Measurements from ENCODE around the gene CCL20. TPM values are rescaled to one million over a fixed set of nuclear protein-coding genes. Genes with fewer than 3 reads are reported as not detected.

CCL20 gene
- total and polyA plus RNA-seq, 2 of the 13 experiments (the other 11 are each of a cell fraction or from before 2014, with no cell fraction given), result 223 to 903 TPM

DNA sequence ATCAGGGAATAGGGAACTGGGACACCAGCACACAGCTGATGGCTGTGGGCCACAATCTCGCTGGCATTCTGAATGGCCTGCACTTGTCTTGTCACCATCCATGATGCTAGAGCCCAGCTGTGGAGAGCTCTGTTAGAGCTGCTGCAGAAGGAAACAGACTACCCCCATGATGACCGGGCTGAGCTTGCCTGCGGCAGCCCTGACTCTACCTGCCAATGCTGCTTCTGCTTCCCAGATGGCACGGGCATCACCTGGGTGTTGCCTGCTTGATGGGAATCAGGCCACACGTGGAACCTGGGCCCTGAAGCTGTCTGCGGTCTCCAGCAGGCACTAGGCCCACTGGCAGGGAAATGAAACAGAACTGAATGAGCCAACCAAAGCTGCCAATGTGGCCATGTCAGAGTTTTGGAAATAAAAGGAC, 46.6 kb downstream of the CCL20 start:
- FAIRE-seq, result no peak
- in situ Hi-C loops (cut with HindIII; ENCODE audit: extremely low pct_ligation_motif_present, low pct_unique_long_range_greater_than_20kb) (loop anchor here (5.0 kb wide), 1 partner anchor 93 kb away; no protein-coding TSS in a partner anchor), intact Hi-C loops (cut with micrococcal nuclease; ENCODE audit: unreplicated experiment) (no loop called here)
- peaks cover 2 to 16% of the 10 kb centered on the region in 2 experiments; a peak in 4 of 5 replicates for H3K27me3 ChIP-seq (ENCODE audit: control insufficient read depth in 1 of 2, insufficient read depth in 2 of 2, low read length in 2 of 2)
- WGBS (ENCODE audit: low lambda C conversion rate), result 72% methylated on average over 6 of the region's 6 CpGs
- H3K36me3 ChIP-seq (replicated peaks in 1 of 2; ENCODE audit: control insufficient read depth in 1 of 2, insufficient read depth in 2 of 2, low read length in 2 of 2), result no peaks in the 10 kb centered on the region
- H3K4me3 ChIP-seq (replicated peaks in 1 of 3; ENCODE audit: insufficient read depth in 1 of 3, low read depth in 2 of 3, low read length in 3 of 3), result no peak overlapping the region
- no peak for DNase-seq (ENCODE audit: low spot score)
- ATAC-seq, result peak; percentile 22; the same call in 1 of the 3 replicates
- H3K9ac ChIP-seq (ENCODE audit: insufficient read depth, low read depth, low read length), result no peak overlapping the region
- H3K9me3 ChIP-seq (ENCODE audit: low read length), result no peaks in the 10 kb centered on the region
- H3K4me2 ChIP-seq (ENCODE audit: low read depth, low read length), result no peak overlapping the region
- ChIA-PET CTCF (ENCODE audit: low intra/inter-chr PET ratio, low total read pairs) (no interaction called here), POLR2A (interaction anchor here (1.1 to 1.2 kb wide), 2 partner anchors 42 to 47 kb away, joined by 3 to 7 read pairs; partner anchors contain the start of gene CCL20)
- no peaks in the 10 kb centered on the region for H4K20me1 ChIP-seq (ENCODE audit: insufficient read depth, low read length)
- no peak overlapping the region for H3K27ac ChIP-seq (ENCODE audit: extremely low read length, insufficient read depth, low read length)
- TF ChIP-seq NBN (conservative IDR thresholded peaks at IDR 0.05) (no peak), ZNF687 (CRISPR knock-in tag; IDR thresholded peaks at IDR 0.05) (0 out of 2 replicates have a peak, but pooled peaks have one; percentile 10), ZNF780A (CRISPR knock-in tag; IDR thresholded peaks at IDR 0.05) (no peak), ZNF768 (CRISPR knock-in tag; IDR thresholded peaks at IDR 0.05) (peak; percentile 12; the same call in 1 of the 2 replicates)
- no peak overlapping the region for H2AFZ ChIP-seq (ENCODE audit: low read length)
- BruUV-seq (replicated peaks), result no TSS peak
- H3K79me2 ChIP-seq (ENCODE audit: insufficient read depth, low read length), result no peaks in the 10 kb centered on the region
- peaks cover 45% of the 10 kb centered on the region for H3K4me1 ChIP-seq (ENCODE audit: insufficient read depth, low read length)
